NCI-H774 (cell line): ENCODE data around the gene KCTD11.
"Not testable (repeated sequence)": the region's sequence is repeated elsewhere in the genome, so short reads cannot be mapped to it uniquely, and the experiment has no call there.

ENCODE experiments used
- DNase-seq: peaks from one replicate; lab custom pipeline; 2025; lab: John Stamatoyannopoulos, UW

KCTD11 gene

DNA sequence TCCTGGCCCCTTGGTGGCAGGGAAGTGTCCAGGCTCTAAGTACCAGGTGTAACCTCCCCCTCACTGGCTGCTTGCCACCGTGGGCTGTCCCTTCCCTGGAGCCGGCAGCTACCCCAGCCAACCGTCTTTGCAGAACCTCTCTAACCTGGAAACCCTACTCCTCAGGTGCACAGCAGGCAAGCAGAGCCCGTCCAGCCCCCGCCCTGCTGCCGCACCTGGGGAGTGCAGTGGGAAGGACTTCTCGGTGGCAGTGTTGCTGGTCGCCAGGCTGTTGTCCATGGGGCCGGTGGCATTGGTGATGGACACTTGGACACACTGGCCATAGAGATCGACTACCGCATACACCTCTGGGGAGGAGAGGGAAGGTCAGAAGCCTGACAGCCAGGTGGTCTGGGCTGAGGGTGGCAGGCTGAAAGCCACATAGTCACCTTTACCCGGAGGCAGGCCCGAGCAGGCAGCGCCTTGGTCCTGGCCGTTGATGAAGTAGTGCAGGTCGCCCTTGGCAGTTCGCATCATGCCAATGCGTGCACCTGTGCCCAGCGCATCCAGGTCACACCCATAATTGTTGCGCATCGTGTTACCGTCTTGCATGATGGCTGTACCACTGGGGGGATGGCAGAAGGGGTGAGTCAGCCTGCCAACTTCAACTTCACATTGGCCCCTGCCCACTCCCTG is 29.3 kb upstream of the KCTD11 start:
- no peak for DNase-seq

DNA sequence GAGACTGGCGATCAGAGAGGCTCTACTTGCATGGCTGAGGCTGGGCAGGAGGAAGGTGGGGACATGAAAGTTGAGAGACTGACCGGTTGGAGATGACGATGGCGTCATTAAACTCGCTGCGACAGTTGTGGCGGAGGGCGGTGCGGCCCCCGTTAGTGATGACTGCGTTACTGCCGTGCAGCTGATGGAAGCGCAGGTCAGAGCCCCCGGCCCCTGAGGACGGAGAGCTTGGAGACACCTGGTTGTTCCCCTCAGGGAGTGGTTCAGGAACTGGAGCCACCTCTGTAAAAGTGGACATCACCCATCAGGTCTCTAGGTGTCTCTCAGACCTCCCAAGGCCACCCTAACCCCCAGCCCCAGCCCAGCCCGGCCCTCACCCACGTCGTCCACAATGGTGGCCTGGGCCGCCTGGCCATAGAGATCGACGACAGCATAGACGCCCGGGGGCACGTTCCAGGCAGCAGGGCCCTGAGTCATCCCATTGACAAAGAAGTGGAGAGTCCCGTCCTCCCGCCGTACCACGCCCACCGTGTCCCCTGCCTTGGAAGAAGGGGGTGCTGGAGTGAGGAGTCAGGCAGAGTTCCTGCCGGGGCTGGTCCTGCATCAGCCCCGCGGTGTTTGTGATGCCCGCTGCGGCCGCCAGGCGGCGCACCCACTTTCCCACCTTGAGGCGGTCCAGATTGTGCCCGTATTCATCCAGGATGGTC is 28.1 kb upstream of the KCTD11 start:
- no peak for DNase-seq

DNA sequence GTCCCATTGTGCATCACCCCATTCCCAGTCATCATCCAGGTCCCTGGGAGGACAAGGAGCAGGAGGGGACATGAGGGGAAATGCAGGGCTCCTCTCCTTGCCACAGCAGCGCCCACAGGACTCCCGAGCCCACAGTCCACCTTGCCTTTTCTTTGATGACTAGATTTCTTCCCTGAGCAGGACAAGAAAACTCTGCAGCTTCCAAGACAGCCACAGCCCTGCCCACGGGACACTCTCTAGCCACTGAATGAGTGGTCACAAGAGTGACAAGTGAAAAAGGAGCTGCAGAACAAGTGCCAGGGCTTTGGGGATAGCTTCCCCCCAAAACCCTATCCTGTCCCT is 27.6 kb upstream of the KCTD11 start:
- DNase-seq: no peak

DNA sequence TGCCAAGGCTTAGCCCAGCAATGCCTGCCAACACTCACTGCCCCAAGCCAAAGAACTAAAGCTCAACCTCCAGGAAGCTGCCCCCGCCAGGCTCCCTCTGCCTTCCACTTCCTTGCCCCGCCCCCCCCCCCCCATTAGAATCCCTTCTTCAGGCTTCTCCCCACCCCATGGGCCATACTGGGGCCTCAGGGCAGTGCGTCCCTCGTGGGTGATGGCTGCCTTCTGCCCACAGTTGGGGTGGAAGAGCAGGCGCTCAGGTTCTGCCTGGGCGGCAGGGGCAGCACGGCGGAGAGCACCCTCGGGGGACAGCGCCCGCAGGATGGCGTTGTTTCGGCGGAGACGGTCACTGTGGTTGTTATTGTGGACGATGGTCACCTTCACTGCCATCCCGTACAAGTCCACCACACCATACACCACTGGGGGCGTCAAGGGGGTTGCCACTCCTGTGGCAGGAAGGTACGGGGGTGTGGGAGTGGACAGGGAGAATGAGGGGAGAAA is 26.9 kb upstream of the KCTD11 start:
- DNase-seq: no peak

DNA sequence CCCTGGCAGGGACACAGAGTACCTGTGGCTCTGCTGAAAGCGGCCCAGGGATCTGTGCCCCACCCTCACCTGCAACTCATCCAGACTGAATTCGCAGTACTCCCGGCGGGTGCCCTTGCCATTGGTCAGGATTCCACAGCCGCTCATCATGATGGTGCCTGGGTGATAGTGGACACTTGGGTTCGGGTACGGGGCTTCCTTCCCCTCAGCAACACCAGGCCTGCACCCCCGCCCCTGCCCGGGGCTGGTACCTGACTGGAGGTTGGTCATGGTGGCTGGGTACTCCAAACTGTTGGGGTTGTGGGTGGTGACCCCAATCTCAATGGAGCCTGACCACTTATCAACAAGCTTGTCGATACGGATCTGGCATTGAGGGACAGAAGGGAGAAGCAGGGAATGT is 25.8 kb upstream of the KCTD11 start:
- no peak for DNase-seq

DNA sequence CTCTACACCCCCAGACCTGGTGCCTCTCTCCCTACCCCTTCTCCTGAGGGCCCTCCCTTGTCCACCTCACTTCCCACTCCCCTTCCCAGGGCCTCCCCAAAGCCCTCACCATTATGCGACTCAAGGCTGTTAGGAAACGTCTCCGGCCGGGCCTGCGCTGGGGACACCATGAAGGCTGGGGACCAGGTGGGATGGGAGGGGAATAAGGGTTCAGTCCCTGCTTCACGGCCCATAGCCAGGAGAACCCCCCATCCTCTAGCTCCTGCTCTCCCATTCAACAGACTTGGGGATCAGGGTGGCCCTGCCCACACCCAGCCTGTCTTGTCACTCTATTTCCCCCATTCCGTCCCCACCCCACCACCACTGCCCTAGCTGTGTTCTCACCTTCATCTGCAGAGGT is 24.9 kb upstream of the KCTD11 start:
- DNase-seq: no peak

DNA sequence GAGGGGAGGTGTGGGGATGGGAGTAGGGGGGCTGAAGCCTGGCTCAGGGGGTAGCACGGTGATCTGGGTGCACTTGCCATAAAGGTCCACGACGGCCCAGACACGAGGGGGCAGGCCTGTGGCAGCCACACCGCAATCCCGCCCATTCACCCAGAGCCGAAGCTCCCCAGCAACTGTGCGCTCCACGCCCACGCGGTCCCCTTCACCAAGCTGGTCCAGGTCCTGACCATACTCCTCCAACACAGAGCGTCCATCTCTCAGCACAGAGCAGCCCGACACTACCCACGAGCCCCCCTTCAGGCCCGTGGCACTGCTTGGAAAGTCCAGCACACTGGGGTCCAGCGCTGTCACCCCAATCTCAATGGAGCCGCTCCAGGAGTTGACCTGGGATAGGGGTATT is 24.5 kb upstream of the KCTD11 start:
- no peak for DNase-seq

DNA sequence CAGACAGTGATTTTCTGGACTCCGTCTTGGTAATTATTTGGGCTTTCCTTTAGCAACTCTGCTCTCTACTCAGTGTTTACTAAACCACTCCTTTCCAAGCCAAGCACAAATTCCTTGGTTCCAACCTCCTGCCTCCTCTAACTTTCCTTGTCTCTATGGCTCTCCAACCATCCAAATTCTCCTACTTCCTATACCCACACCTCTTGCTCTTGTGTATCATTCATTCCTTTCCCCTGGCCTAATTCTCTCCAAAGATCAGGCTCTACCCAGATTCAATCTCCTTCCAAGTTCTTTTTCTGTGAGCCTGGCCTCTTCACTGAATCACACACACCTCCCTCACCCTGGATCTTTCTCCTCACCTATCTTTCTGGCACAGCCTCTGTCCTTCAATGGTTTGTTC is 24.0 kb upstream of the KCTD11 start:
- no peak for DNase-seq

DNA sequence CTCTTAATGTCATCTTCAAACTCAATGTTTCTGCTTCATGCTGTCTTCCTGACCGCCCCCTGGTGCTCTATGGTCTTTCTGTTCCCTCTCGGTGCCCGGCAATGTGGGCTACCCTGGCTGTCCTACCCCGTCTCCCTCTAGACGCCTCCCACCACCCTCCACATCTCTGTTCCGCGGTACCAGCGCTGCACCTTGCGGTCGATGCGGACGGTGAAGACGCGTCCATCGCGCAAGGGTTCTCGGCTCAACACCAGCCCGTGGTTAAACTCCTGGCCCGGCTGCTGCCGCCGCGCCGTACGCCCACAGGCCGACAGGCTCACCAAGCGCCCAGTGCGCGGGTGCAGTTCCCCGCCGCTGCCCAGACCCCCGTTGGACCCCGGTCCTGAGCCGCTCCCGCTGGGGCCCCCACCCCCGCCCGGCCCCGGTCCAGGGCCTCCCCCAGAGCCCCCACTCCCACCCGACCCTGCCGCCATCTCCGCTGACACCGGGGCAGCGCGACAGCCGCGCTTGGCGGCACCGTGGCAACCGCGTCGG is 23.1 kb upstream of the KCTD11 start, which contains the start of gene NEURL4:
Gene NEURL4, minus strand, starts transcription at position 496 of the 534 bp plus-strand sequence. Its CDS starts 23 bp downstream, at position 473.
- DNase-seq: no peak

DNA sequence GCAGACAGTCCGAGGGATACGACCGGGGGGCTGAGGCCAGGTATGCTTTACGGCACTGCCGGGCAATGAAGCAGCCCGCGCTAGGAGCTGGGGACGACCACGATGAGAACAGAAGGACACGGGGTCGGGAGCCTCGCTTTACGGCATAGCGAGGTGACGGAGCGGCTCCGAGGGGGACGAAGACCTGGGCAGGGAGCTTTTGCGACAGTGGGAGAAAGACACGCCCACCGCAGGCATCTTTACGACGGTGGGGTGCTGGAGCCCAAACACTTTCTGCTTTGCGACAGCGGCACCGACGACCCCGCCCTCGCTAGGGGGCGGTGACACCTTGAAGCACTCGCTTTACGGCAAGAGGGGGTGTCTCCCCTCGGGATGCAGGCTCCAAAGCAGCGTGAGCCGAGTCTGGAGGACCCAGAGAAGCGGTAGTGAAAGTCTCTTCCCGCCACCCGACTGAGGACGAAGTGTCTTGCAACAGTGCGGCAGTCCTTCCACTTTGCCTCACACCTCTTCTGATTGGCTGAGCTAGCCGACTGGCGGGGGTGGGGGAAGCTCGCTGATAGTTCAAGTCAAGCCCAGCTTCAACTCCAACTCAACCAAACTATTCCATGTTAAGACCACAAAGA is 22.5 kb upstream of the KCTD11 start:
- DNase-seq: peak; percentile 90

DNA sequence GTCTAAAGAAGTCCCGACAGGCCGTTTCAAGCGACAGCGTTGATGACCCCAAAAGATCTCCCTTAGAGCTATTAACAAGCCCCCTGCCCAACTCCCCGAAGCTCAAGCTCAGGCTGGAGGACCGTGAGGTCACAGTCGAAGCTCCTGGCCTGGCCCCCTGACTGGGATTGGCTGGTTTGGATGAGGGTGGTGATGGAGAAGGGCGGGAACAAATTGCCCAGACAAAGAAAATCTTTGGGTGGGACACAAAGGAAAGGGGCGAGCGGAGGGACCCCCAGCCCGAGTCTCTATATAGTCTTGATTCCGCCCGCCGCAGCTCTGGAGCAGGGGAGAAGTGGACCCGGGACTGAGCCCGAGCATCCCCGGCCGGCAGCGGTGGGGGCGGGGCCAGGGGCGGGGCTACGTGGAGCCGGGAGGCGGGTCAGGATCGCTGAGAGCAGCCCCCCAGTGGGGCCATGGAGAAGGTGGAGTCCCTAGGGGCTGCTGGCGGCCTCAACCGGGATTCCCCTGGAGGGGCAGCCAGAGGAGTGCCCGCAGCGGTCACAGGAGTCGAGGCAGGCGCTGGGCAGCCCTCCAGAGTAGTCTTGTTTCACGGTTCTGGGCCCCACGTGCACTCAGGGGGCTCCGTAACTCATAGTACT is 21.8 kb upstream of the KCTD11 start:
- DNase-seq: peak; percentile 16

DNA sequence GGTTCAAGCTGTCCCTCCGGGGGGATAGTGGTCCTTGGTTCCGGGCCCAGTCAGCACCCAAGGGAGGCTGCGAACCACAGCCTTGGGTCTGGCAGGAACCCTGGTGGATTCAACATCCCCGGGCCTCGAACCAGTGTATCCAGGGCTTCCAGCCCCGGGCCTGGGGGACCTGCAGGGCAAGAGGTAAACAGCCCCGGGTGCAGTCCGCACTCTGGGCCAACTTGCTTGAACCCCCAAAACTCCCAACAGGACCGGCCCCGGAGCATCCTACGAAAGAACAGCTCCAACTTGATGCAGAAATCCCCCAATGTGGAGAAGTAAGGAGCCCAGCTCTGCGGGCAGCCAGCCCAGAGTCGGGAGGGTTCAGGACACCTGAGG is 21.3 kb upstream of the KCTD11 start:
- no peak for DNase-seq

DNA sequence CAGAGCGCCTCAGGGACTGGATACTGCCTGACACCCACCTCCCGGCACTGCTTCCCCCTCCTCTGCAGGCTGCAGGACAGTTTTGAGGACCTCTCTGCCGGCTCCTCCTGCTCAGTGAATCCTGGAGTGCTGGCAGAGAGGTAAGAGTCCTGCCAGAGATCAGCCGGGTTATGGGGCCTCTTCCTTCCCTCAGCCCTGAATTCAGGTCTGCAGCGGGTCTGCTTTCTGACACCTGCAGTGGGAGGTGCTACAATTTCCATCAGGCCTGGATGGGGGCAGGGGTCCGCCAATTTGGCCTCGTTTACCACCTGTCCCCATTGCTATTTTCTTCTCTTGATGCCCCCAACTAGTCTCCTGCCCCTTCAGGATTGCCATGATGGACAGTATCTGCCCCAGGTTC is 19.9 kb upstream of the KCTD11 start:
- DNase-seq: no peak

DNA sequence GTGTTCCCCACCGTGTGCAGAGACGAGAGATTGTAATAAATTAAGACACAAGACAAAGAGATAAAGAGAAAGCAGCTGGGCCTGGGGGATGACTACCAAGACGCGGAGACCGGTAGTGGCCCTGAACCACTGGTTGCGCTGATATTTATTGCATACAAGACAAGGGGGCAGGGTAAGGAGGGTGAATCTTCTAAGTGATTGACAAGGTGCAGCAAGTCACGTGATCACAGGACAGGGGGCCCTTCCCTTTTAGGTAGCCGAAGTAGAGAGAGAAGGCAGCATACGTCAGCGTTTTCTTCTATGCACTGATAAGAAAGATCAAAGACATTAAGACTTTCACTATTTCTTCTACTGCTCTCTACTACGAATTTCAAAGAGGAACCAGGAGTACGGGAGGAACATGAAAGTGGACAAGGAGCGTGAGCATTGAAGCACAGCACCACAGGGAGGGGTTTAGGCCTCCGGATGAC is 19.3 kb upstream of the KCTD11 start:
- DNase-seq: not testable (repeated sequence)

DNA sequence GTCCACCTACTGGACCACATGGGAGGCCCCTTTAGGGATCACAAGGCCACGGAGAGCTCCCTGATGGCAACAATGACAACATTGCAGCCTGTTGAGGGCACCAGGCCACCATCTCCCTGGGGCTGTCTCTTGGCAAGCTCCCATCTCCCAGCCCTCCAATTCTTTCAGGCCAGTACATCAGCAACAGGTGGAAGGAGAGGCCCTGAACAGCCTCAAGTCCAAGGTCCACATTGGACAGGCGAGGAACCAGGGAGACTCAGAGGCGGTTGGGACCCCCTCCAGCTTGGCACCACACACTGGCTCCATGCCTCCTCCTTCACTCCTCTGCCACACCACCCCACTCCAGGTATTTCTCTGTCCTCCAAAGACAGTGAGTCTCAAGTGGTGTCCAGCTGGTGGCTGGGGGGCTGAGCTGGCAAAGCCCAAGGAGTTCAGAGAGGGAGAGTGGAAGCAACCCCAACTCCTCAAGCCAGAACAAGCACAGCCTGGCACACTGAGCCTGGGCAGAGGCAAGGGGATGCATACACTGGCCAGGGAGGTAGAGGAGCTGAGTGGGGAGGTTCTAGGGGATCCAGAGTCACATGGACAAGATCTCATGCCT is 16.9 kb upstream of the KCTD11 start:
- no peak for DNase-seq

DNA sequence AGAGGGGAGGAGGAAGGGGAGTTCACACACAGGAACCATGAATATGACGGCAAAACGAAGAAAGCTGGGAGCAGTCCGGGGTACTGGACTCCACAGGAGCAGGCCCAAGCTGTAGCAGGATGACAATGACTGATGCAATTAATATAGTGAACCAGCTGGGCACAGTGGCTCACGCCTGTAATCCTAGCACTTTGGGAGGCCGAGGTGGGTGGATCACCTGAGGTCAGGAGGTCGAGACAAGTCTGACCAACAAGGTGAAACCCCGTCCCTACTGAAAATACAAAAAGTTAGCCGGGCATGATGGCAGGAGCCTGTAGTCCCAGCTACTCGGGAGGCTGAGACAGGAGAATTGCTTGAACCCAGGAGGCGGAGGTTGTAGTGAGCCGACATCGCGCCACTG is 16.2 kb upstream of the KCTD11 start:
- not testable (repeated sequence) for DNase-seq

DNA sequence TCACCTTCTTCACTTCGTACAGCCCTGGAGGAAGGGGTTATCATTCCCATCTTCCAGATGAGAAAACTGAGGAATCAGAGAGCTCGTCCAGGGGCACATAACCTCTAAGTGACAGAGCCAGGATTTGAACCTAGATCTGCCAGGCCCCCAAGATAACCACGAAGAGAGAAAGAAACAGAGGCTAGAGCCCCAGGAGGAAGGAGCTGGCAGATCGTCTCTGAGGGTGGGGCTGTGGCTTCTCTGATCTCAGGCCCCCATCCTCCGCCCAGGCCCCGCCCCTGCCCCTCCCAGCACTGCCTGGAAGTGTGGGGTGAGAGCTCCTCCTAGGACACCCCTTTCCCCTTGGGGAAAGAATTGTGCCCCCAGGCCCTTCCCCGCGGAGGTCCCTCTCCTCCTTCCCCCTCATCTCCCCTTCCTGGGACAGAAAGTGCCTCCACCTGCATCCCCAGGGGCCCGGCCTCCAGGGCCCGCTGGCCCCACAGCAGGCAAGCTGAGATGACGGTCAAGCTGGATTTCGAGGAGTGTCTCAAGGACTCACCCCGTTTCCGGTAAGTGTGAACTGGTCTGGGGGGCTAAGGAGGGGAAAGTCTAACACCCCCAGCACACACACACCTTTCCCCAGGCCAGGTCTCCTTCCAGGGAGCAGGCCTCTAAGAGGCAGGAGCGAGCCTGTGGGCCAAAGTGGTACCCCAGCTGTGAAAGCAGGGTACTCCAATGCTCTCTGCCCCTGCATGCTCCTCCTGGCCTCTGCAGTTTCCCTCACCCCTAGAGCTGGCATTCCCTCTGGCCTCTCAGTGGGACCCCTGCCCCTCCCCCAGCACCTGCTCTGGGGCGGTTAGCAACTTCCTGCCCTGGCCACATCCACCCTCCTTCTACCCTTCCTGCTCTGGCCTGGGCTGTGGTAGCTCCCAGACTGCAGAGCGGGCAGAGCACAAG is 15.5 kb upstream of the KCTD11 start, which contains the start of gene ACAP1:
Gene ACAP1, plus strand, starts transcription at position 290 of the 936 bp plus-strand sequence. Its CDS starts 206 bp downstream, at position 496.
- DNase-seq: no peak

DNA sequence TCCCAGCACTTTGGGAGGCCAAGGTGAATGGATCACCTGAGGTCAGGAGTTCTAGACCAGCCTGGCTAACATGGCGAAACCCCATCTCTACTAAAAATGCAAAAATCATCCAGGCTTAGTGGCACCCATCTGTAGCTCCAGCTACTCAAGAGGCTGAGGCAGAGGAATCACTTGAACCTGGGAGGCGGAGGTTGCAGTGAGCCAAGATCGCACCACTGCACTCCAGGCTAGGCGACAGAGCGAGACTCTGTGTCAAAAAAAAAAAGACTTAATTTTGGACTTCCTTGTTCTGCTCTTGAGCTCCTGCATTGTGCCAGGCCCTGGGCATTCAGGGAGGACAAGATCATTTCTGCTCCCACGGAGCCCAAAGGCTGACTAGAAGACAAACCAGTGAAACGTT is 14.4 kb upstream of the KCTD11 start:
- DNase-seq: not testable (repeated sequence)

DNA sequence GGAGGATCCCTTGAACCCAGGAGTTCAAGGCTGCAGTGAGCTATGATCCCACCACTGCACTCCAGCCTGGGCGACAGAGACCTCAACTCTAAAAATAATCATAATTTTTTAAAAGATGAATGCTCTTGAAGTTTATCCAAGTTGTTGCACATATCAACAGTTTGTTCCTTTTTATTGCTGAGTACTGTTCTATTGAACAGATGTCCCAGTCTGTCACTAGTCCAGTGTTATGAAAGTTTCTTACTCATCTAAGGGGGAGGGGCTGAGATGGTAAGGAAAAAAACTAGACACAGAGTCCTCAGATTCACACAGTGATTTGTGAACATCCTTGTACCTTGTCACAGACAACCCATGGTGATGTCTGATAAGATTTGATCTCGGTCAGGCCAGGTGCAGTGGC is 11.8 kb upstream of the KCTD11 start:
- DNase-seq: no peak

DNA sequence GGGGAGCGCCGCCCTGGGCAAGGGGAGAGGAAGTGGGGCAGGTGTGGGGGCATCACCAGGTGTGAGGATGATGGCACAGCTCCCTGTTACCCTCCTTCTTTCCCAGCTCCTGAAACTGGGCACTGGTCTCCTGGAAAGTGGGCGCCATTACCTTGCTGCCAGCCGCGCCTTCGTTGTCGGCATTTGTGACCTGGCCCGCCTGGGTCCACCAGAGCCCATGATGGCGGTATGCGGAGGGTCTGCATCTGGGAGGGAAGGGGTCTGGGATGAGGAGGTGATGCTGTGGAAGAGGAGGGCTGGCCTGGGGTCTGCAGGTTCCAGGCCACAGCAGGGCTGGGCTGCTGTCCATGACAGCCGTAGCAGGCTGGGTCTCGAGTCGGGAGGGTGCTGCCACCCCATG is 10.1 kb upstream of the KCTD11 start:
- no peak for DNase-seq

DNA sequence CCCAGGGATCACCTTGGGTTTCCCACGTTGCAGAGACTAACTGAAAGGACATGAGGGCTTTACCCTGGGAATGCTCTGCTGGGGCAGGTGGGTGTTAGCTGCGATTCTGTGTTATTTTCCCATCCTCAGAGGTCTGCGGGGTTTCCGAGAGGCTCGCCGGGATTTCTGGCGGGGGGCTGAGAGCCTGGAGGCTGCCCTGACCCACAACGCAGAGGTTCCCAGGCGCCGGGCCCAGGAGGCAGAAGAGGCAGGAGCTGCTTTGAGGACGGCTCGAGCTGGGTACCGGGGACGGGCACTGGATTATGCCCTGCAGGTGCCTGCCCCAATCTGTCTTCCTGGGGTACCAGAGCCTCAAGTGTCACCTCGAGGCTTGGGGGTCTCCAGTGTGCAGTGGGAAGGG is 8.7 kb upstream of the KCTD11 start:
- no peak for DNase-seq
